Measurements from ENCODE around the gene RICTOR. TPM values are rescaled to one million over a fixed set of nuclear protein-coding genes. Genes with fewer than 3 reads are reported as not detected.

The RICTOR gene
- total RNA-seq, 2 experiments from 2014 or later, result 27.7 to 27.8 TPM

- POLR2A ChIA-PET, result no interaction called here
- no peak for DNase-seq
- no peaks in the 10 kb centered on the region for H3K4me1 Mint-ChIP-seq (ENCODE audit: low read depth)
- H3K9me3 Mint-ChIP-seq, result no peaks in the 10 kb centered on the region
- intact Hi-C loops (cut with micrococcal nuclease), result no loop called here
- CTCF ChIA-PET, result no interaction called here
- peaks cover 18% of the 10 kb centered on the region for H3K36me3 Mint-ChIP-seq
- no peaks in the 10 kb centered on the region for H3K27me3 Mint-ChIP-seq
- H3K27ac Mint-ChIP-seq, result no peak overlapping the region
- H3K4me3 Mint-ChIP-seq, result no peak overlapping the region
Measured at GRCh38 chr5:38944282-38944681, 129.9 kb downstream of the RICTOR start.

DNA sequence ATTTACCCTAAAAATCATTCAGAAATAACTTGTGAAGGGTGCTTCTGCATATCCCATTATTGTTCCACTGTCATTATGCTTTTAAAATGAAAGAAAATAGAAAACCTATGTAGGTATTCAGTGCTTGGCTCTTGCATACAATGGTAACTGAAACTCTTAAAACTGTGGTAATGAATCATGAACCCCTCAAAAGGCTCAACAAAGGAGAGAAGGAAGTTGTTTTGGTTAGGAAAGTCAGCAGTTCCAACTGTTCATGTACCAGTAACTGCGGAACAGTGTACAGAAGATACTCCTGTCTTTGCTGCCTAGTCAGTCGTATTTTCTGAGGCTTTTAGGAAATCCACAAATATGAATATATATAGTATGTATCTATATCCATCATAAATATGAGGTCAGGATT lies 132.3 kb downstream of the RICTOR start:
- ChIA-PET POLR2A (no interaction called here), CTCF (no interaction called here)
- Mint-ChIP-seq H3K9me3 (no peaks in the 10 kb centered on the region), H3K4me1 (ENCODE audit: low read depth) (no peaks in the 10 kb centered on the region), H3K4me3 (no peak overlapping the region), H3K36me3 (peaks cover 23% of the 10 kb centered on the region), H3K27me3 (no peaks in the 10 kb centered on the region), H3K27ac (no peak overlapping the region)
- intact Hi-C loops (cut with micrococcal nuclease), result no loop called here
- DNase-seq, result no peak

DNA sequence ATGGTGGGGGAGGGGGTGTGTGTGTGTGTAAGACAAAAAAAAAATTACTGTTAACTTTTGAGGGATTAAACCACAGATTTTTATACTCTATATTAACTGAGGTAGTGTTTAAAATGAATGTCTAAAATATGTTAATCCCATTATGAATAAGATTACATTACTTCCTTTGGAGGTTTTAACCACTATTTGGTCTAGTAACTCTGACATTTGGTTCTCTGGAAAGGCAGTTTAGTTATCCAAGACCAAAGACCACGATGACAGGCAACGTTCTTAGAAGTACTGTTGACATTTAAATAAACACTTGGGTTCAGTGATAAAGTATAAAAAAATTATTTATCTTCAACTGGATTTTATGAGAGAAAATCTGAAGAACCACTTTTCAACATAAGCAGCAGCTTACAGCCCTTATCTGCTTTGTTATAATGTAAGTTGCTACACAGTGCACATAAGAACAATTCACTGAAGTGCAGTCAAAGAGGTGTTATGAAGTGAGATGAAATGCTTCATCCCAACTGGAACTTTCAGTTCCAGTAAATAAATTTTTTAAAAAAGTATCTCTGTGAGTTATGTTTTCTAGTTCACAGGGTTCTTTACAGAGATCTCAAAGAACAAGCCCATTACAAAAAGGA lies 133.9 kb downstream of the RICTOR start:
- intact Hi-C loops (cut with micrococcal nuclease), result no loop called here
- ChIA-PET POLR2A (no interaction called here), CTCF (no interaction called here)
- Mint-ChIP-seq H3K4me1 (ENCODE audit: low read depth) (no peaks in the 10 kb centered on the region), H3K27ac (no peak overlapping the region), H3K36me3 (peaks cover 20% of the 10 kb centered on the region), H3K9me3 (no peaks in the 10 kb centered on the region), H3K4me3 (no peak overlapping the region), H3K27me3 (no peaks in the 10 kb centered on the region)
- DNase-seq, result no peak

DNA sequence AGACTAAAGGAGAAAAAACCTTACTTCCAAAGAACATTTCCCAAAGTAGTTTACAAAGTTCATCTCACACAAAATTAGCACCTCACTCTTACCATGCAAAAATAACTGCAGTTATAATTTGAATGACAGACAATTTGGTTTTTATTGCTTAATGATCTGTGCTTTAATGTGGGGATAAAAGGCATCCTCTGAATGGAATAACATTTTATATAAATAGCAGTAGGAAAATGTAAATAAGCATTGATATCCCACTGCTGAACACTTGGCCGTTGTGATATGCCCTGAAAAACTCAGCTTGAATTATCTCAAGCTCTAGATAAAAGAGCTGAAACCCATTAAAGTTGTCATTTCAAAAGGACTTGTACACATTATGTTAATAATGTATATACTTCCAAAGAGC lies 135.2 kb downstream of the RICTOR start:
- Mint-ChIP-seq H3K4me1 (ENCODE audit: low read depth) (no peaks in the 10 kb centered on the region), H3K4me3 (no peak overlapping the region), H3K36me3 (peaks cover 16% of the 10 kb centered on the region), H3K27me3 (no peaks in the 10 kb centered on the region), H3K9me3 (no peaks in the 10 kb centered on the region), H3K27ac (no peak overlapping the region)
- DNase-seq, result no peak
- intact Hi-C loops (cut with micrococcal nuclease), result no loop called here
- ChIA-PET CTCF (interaction anchor here (1.8 kb wide), 1 partner anchor 17 kb away, joined by 8 read pairs; no protein-coding TSS in a partner anchor), POLR2A (no interaction called here)

DNA sequence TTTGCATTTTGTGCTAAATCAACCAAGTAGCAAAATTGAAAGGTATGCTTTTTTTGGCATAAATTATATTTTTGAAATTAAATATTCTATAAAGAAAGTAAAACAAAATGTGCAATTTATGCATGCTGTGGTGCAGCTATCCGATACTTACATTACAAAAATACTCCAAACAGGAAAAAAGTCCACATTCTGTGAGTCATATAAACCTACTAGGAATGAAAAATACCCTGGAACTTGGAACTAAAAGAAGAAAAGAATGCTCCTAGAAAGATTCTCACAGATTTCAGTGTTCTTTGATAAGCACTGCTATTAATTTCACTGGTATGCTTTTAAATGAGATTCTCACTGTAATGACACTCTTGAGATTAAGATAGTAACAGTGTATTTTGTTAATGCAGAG lies 135.8 kb downstream of the RICTOR start:
- Mint-ChIP-seq H3K27ac (no peak overlapping the region), H3K9me3 (no peaks in the 10 kb centered on the region), H3K4me1 (ENCODE audit: low read depth) (no peaks in the 10 kb centered on the region), H3K36me3 (peaks cover 16% of the 10 kb centered on the region), H3K27me3 (no peaks in the 10 kb centered on the region), H3K4me3 (no peak overlapping the region)
- ChIA-PET CTCF (interaction anchor here (1.8 kb wide), 1 partner anchor 17 kb away, joined by 8 read pairs; no protein-coding TSS in a partner anchor), POLR2A (no interaction called here)
- intact Hi-C loops (cut with micrococcal nuclease), result no loop called here
- no peak for DNase-seq

DNA sequence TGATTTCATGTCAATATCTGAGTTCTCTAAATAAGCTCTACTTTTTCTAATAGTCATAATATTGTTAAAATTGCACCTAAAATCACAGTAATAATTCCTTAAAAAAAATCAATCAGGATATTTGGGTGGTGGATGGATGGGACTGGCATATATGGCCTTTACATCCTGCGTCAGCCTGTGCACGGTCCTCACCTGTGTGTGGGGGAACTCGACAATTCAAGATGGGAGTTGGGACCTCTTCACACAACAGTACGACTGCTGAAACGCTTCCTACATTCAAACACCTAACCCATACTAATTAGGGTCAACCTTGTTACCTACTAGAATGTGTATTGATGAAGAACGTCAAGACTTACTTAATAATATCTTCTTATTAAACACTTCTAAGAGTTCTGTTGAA lies 137.9 kb downstream of the RICTOR start:
- H3K4me1 Mint-ChIP-seq (ENCODE audit: low read depth), result no peaks in the 10 kb centered on the region
- no peak overlapping the region for H3K4me3 Mint-ChIP-seq
- intact Hi-C loops (cut with micrococcal nuclease), result no loop called here
- no peaks in the 10 kb centered on the region for H3K9me3 Mint-ChIP-seq
- H3K36me3 Mint-ChIP-seq, result peaks cover 13% of the 10 kb centered on the region
- no peaks in the 10 kb centered on the region for H3K27me3 Mint-ChIP-seq
- no peak overlapping the region for H3K27ac Mint-ChIP-seq
- ChIA-PET POLR2A (no interaction called here), CTCF (interaction anchor here (1.1 kb wide), 1 partner anchor 13 kb away, joined by 5 read pairs; no protein-coding TSS in a partner anchor)
- no peak for DNase-seq

- H3K36me3 Mint-ChIP-seq, result peaks cover 13% of the 10 kb centered on the region
- H3K27me3 Mint-ChIP-seq, result no peaks in the 10 kb centered on the region
- H3K4me3 Mint-ChIP-seq, result no peak overlapping the region
- CTCF ChIA-PET, result no interaction called here
- H3K9me3 Mint-ChIP-seq, result no peaks in the 10 kb centered on the region
- POLR2A ChIA-PET, result no interaction called here
- intact Hi-C loops (cut with micrococcal nuclease), result no loop called here
- no peak for DNase-seq
- H3K4me1 Mint-ChIP-seq (ENCODE audit: low read depth), result no peaks in the 10 kb centered on the region
- H3K27ac Mint-ChIP-seq, result no peak overlapping the region
Measured at GRCh38 chr5:38935437-38935836, 138.8 kb downstream of the RICTOR start.

- Mint-ChIP-seq H3K27ac (no peak overlapping the region), H3K36me3 (peaks cover 11% of the 10 kb centered on the region), H3K4me3 (no peak overlapping the region), H3K27me3 (peaks cover 2% of the 10 kb centered on the region), H3K9me3 (no peaks in the 10 kb centered on the region), H3K4me1 (ENCODE audit: low read depth) (no peaks in the 10 kb centered on the region)
- CTCF ChIA-PET, result interaction anchor here (1.5 to 2.3 kb wide), 2 partner anchors 11 kb away, joined by 6 to 13 read pairs; no protein-coding TSS in a partner anchor
- DNase-seq, result no peak
- intact Hi-C loops (cut with micrococcal nuclease), result no loop called here
- POLR2A ChIA-PET, result no interaction called here
Measured at GRCh38 chr5:38932854-38933408, 141.3 kb downstream of the RICTOR start.

- H3K4me1 Mint-ChIP-seq (ENCODE audit: low read depth), result no peaks in the 10 kb centered on the region
Measured at GRCh38 chr5:38931731-38932130, 142.5 kb downstream of the RICTOR start.

GRCh38 chr5:38929838-38930237 lies 144.4 kb downstream of the RICTOR start:
- Mint-ChIP-seq H3K27ac (no peak overlapping the region), H3K4me1 (ENCODE audit: low read depth) (no peaks in the 10 kb centered on the region), H3K4me3 (no peak overlapping the region), H3K27me3 (peaks cover 9% of the 10 kb centered on the region), H3K36me3 (no peaks in the 10 kb centered on the region), H3K9me3 (no peaks in the 10 kb centered on the region)
- intact Hi-C loops (cut with micrococcal nuclease), result no loop called here
- ChIA-PET CTCF (no interaction called here), POLR2A (no interaction called here)
- no peak for DNase-seq

More at GRCh38 chr5:38931731-38932130, 142.5 kb downstream of the RICTOR start:
- Mint-ChIP-seq H3K27ac (no peak overlapping the region), H3K9me3 (no peaks in the 10 kb centered on the region), H3K4me3 (no peak overlapping the region), H3K36me3 (peaks cover 3% of the 10 kb centered on the region), H3K27me3 (peaks cover 7% of the 10 kb centered on the region)
- POLR2A ChIA-PET, result no interaction called here
- intact Hi-C loops (cut with micrococcal nuclease), result no loop called here
- DNase-seq, result no peak
- CTCF ChIA-PET, result interaction anchor here (2.3 kb wide), 1 partner anchor 10 kb away, joined by 13 read pairs; no protein-coding TSS in a partner anchor

DNA sequence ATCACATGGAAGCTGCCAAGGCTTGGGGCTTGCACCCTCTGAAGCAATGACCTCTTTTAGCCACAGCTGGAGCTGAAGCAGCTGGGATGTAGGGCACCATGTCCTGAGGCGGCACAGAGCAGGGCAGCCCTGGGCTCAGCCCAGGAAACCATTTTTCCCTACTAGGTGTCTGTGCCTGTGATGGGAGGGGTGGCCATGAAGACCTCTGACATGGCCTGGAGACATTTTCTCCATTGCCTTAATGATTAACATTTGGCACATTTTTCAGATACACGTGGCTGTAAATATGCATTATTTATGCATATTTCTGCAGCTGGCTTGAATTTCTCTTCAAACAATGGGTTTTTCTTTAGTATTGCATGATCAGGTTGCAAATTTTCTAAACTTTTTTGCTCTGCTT lies 146.7 kb downstream of the RICTOR start:
- Mint-ChIP-seq H3K9me3 (no peaks in the 10 kb centered on the region), H3K4me3 (no peak overlapping the region), H3K27me3 (peaks cover 15% of the 10 kb centered on the region), H3K36me3 (no peaks in the 10 kb centered on the region), H3K4me1 (ENCODE audit: low read depth) (no peaks in the 10 kb centered on the region), H3K27ac (no peak overlapping the region)
- CTCF ChIA-PET, result no interaction called here
- intact Hi-C loops (cut with micrococcal nuclease), result no loop called here
- POLR2A ChIA-PET, result no interaction called here
- no peak for DNase-seq

GRCh38 chr5:38926121-38926520 lies 148.1 kb downstream of the RICTOR start:
- Mint-ChIP-seq H3K27me3 (peaks cover 17% of the 10 kb centered on the region), H3K36me3 (no peaks in the 10 kb centered on the region), H3K4me1 (ENCODE audit: low read depth) (no peaks in the 10 kb centered on the region), H3K4me3 (no peak overlapping the region), H3K27ac (no peak overlapping the region), H3K9me3 (no peaks in the 10 kb centered on the region)
- intact Hi-C loops (cut with micrococcal nuclease), result no loop called here
- no peak for DNase-seq
- ChIA-PET CTCF (no interaction called here), POLR2A (no interaction called here)
